ENCODE data around the gene GSE1.

Gene GSE1

GRCh38 chr16:85683363-85683762, 70.2 kb downstream of the GSE1 start:
- no peak for DNase-seq

- DNase-seq = no peak
Observed at GRCh38 chr16:85685251-85685650, 72.1 kb downstream of the GSE1 start.

- DNase-seq = no peak
Observed at GRCh38 chr16:85686912-85687591, 73.9 kb downstream of the GSE1 start.

DNA sequence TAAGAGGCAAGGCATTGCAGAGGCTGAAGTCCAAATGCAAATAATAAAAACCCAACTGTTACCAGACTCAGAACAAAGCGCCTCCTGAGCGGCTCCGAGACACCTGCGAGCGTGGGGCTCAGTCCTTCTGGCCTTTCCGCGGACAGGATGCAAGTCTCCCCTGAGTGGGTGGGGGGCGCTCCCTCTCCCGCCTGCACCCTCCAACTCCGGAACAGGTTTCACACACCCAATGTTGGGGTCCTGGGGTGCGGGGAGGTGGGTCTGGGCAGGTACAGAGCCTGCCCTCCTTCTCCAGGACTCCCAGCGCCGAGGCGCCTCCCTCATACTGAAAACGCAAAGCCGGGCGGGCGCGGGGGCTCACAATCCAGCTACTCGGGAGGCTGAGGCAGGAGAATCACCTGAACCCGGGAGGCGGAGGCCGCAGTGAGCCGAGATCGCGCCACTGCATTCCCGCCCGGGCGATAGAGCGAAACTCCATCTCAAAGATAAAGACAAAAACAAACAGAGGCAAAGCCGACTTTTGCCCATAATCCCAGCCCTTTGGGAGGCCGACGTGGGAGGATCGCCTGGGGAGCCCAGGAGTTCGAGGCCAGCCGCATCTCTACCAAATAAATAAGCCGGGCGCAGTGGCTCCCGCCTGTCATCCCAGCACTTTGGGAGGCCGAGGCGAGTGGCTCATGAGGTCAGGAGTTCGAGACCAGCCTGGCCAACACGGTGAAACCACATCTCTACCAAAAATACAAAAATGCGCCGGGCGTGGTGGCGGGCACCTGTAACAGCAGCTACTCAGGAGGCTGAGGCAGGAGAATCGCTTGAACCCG, 74.7 kb downstream of the GSE1 start:
- DNase-seq = no peak

DNA sequence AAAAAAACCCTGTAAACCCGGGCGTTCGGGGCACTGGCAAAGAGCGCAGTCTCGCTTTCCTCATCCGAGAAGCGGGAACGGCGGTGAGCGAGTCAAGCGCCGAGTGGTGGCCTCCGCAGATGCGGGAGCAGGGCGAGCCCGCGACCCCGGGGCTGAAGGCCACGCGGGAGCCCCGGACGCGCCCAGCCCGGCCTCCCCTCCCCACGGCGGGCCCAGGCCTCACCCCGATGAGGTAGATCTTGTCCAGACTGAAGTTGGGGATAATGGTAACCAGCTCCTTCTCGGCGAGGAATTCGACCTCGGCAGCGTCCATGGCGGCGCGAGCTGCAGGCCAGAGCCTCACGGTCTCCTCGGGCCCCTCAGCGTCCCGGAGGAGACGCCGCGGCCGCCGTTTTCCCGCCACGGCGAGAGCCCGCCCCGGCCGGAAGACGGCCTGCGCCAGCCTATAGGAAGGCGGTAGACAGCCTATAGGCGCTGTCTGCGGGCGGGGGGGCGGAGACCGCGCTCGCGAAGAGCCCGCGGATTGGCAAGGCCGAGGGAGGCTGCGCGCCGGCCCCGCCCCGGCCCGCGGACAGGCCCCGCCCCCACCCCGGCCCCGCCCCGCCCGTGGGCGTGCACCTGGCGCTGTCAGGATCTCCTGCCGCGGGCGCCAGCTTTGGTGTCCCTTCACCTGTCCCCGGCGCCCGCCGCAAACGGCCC, 75.6 kb downstream of the GSE1 start, which contains the start of gene GINS2:
GINS2 (minus strand) TSS at position 369 of the 699 bp plus-strand sequence; CDS start at position 313, 56 bp downstream.
- peak; percentile 87 for DNase-seq

DNA sequence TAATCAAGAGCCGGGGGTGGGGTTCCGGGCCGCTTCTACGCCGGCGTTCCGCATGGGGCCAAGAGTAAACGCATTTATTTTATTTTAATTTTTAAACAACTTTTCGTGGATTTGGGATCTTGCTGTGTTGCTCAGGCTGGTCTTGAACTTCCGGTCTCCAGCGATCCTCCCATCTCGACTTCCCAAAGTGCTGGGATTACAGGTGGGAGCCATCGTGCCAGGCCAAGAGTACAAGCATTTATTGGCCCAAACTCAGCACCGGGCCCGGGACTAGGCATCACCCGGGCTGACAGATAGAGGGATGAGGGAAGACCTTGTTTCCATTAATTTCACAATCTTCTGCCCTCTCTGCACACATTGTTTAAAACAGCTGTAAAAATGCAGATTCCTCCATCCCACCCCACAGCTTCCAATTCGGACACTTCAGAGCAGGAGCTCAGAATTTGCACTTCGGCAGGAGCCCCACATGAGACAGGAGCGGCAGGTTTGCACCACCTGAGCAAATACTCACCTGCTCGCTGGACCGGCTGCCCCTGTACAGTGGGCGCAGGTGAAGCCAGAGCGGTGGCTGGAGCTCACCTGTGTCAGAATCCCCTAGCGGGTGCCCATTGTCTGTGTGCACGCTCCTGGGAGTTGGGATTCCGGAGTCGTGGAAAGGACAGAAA, 76.3 kb downstream of the GSE1 start:
- DNase-seq = no peak

GRCh38 chr16:85689950-85690320, 76.8 kb downstream of the GSE1 start:
- no peak for DNase-seq

- DNase-seq = no peak
Observed at GRCh38 chr16:85690469-85691064, 77.4 kb downstream of the GSE1 start.

DNA sequence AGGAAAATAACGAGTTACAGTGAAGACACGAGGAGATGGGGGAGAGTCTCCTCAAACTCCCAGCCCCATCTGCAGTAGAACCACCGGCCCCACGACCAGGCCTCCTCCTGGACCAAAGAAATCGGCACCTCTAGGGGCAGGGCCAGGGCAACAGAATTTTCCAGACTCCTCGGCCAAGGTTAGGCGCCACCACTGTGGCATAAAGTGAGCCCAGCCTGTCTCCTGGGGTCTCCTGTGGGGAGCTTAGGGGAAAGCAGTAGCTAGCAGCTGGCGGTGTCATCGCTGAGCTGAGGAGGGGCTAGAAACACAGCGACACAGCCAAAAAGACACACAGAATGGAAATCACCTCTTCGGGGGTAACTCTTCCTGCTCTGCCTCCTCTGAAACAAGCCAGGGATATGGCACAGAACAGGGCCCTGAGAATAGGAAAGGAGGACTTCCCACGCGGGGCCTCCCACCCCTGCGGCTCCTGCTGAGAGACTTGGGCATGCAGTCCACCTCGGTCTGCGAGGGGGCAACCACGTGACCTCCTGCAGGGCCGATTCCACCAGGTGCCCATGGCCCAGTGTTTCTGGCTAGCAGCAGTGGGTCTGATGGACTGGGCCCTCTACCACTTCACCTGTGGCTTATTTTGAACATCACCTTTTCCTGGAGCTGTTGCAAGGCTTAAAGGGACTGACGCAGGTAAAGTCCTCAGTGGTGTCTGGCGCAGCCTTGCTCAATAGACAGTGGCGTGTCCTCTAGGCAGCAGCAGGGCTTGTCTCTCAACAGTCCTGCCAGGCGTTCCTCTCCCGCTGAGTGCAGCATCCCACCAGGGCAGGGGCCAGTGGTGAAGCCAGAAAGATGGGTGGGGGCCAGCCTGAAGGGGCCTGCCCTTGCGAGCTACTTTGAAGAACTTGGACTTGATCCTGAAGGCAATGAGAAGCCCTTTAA, 82.3 kb downstream of the GSE1 start:
- DNase-seq = no peak

DNA sequence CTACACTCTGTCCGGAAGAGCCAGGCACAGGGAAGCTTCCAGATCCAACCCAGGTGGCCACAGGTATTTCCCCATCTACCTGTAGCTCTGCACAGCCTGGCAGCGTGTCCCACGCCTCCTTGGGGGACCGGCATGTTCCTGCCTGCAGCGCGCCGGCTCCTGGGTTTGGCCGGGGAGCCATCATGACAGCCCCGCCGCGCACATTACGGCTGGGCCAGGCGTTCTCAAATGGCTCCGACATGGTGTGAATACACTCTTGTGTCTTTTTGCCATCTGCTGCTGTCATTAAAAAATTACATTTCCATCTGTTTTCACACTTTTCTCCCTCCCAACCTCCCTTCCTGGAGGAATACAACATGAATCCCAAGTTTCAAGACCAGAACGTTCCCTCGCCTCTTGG, 83.7 kb downstream of the GSE1 start:
- no peak for DNase-seq

- no peak for DNase-seq
Observed at GRCh38 chr16:85697431-85697830, 84.3 kb downstream of the GSE1 start.

DNA sequence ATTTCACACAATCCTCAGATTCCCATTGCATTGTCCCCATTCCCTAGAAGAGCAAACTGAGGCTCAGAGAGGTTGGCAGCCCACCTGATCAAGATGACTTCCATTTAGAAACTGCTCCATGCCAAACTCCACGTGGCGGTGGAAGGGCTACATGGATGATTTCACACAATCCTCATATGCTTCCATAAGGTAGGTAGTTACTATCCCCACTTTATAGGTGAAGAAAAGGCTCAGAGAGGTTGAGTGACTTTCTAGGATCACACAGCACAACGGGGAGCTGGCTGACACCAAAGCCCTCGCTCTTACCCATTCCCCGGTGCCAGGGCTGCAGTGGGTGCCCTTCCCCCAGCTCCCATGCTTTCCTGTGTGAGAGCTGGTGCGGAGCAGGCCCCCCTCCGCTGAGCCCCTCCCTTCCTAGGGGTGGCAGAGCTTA, 85.4 kb downstream of the GSE1 start:
- DNase-seq = no peak

DNA sequence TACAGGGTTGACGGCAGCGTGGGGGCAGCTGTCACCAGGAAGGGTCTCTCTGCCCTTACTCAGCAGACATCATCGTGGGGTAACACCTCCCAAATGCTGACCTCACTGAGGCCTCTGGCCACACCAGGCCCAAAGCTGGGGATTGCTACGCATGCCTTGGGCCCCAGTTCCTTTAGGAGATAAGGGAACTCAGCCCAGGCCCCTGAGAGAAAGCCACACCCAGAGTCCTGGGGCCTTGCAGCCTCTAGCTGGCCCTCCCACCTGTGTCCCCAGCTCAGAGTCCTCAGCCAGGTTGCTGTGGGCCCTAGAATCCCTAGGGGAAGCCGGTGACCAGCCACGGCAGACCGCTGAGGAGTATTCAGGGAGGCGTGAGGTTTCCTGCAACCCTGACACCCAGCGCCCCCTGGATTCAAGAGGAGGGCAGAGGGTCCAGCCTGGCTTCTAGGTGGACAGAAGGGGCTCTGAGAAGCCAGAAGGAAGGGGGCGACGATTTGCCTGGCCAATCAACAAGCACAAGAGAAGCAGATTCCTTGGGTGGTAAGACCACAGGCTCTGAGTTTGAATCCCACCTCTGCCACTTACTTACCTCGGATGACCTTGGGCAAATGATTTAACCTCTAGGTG, 85.9 kb downstream of the GSE1 start:
- DNase-seq = no peak

DNA sequence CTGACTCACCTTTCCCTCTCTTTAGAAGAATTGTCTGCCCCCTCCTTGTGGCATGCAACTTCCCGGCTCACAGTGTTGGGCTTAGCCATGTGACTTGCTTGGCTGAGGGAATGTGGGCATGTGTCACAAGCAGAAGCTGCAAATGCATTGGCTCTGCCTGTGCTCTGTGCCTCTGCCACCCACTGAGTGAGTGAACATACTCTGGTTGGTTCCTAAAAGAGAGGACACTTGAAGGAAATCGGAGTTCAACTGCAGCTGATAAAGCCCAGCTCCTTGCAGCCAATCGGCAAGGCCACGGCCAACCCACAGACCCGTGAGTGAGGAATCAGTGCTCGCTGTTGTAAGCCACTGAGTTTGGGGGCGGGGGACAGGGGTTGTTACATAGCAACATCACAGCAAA, 86.5 kb downstream of the GSE1 start:
- DNase-seq = no peak

DNA sequence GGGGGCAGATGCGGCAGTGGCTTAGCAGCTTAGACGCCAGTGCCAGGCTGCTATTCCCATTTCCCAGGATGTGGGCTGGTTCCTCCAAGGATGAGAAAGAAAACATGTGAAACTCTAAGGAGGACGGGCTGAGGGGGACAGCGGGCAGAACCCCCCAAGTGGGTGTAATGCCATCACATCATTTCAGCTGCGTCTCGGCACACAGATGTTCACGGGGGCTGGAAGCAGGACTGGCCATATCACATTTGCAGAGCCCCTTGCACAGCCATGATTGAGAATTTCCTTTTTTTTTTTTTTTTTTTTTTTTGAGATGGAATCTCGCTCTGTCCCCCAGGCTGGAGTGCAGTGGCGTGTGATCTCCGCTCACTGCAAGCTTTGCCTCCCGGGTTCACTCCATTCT, 90.9 kb downstream of the GSE1 start:
- DNase-seq = no peak

- no peak for DNase-seq
Observed at GRCh38 chr16:85704900-85705846, 92.1 kb downstream of the GSE1 start.

DNA sequence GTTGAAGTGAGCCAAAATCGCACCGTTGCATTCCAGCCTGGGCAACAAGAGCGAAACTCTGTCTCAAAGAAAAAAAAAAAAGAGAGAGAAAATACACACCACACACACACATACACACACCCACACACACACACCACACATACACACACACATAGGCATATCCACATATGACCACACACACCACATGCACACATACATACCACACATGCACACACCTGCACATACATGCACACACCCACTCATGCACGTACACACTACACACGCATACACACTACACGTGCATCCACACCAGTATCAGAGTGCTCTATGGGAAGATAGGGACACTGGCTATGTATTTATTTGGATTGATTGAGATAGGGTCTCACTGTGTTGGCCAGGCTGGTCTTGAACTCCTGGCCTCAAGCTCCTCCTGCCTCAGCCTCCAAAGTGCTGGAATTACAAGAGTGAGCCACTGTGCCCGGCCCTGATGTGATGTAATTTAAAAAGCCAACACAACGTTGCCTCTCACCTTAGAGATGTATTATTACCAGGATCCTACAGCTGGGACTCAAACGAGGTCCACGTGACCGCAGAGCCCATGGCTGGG, 93.4 kb downstream of the GSE1 start:
- no peak for DNase-seq

GRCh38 chr16:85707528-85708095, 94.5 kb downstream of the GSE1 start:
- no peak for DNase-seq

DNA sequence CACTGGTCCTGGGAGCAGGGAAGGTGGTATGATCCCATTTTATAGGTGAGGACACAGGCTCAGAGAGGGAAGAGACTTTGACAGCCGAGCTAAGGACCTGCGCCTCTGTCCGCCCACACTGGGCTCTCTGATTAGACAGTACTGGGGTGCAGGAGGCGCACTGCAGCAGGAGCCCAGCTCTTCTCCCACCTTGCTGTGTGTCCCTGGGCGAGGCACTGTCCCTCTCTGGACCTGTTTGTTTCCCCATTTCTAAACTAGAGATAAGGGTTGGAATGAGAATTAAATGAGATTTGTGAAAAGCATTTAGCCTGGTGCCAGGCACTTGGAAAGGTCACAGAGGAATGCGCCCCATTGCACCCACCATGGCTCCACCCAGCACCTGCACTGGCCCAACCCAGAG, 95.2 kb downstream of the GSE1 start:
- no peak for DNase-seq

All from activated CD4-positive, alpha-beta T cell treated with anti-CD3 and anti-CD28 coated beads, Interleukin-2, amount 50 U/mL, for 1 hour (primary cell).